HepG2 (cell line): ENCODE results near the gene BID. TPM values are rescaled to one million over a fixed set of nuclear protein-coding genes. Genes with fewer than 3 reads are reported as not detected.

Source experiments
- ARID2 ChIP-seq: sonication (generic); formaldehyde crosslinking; IDR thresholded peaks from 2 replicates; pipeline ENCODE4 v1.8.1; 2022; ENCODE audit warnings: mild to moderate bottlenecking, missing genetic modification reagents, borderline replicate concordance
- CBX2 ChIP-seq, 2 experiments: fragments of 200-600 bp in 1 of 2; sonication (generic); formaldehyde crosslinking in 1 of 2; IDR thresholded peaks; 2 replicates each; pipeline versions ENCODE4 v1.7.0 to v1.8.1; 2018 to 2022; ENCODE audit warnings: low read depth in 2 of 2, low read length in 1 of 2, mild to moderate bottlenecking in 1 of 2, missing genetic modification reagents in 1 of 2
- GATA4 ChIP-seq: sonication (generic); IDR thresholded peaks from 2 replicates; pipeline ENCODE4 v1.6.1; 2016; ENCODE audit warnings: antibody characterized with exemption, low read depth, borderline replicate concordance
- KLF11 ChIP-seq: IDR thresholded peaks from 2 replicates; pipeline ENCODE4 v1.6.1; 2016; ENCODE audit warnings: missing compliant biosample characterization
- NFE2 ChIP-seq: sonication (generic); formaldehyde crosslinking; IDR thresholded peaks from 2 replicates; pipeline ENCODE4 v1.4.0; 2020; ENCODE audit warnings: missing genetic modification reagents
- NR2F1 ChIP-seq, 2 experiments: fragments of 450-650 bp in 1 of 2; formaldehyde crosslinking in 1 of 2; IDR thresholded peaks; 2 replicates each; pipeline versions ENCODE4 v1.5.0 to v1.6.1; 2016 to 2020; ENCODE audit warnings: mild to moderate bottlenecking in 1 of 2, missing compliant biosample characterization in 1 of 2, missing genetic modification reagents in 1 of 2, moderate library complexity in 1 of 2
- PAWR ChIP-seq: sonication (generic); formaldehyde crosslinking; IDR thresholded peaks from 2 replicates; pipeline ENCODE4 v1.4.0; 2020; ENCODE audit warnings: missing genetic modification reagents, mild to moderate bottlenecking, borderline replicate concordance
- POLR2A ChIP-seq, 2 experiments: IDR thresholded peaks; 2 replicates each; pipeline ENCODE4 v1.6.1; 2011; ENCODE audit warnings: low read depth in 2 of 2, low read length in 2 of 2, mild to moderate bottlenecking in 1 of 2, moderate library complexity in 1 of 2; ENCODE audit not compliant: insufficient read depth in 1 of 2
- SMC3 ChIP-seq: IDR thresholded peaks from 2 replicates; pipeline ENCODE4 v1.6.1; 2011; ENCODE audit warnings: low read length, improper control_type of control experiment
- STAG1 ChIP-seq: sonication (generic); formaldehyde crosslinking; IDR thresholded peaks from 2 replicates; pipeline ENCODE4 v1.4.0; 2020; ENCODE audit warnings: missing genetic modification reagents
- ZMAT3 ChIP-seq: sonication (generic); formaldehyde crosslinking; conservative IDR thresholded peaks from 2 replicates; pipeline ENCODE4 v1.7.0; 2021; ENCODE audit warnings: missing genetic modification reagents
- ZNF234 ChIP-seq: sonication (generic); formaldehyde crosslinking; conservative IDR thresholded peaks from 2 replicates; pipeline ENCODE4 v1.5.1; 2020; ENCODE audit warnings: mild to moderate bottlenecking, missing genetic modification reagents
- ZNF441 ChIP-seq: sonication (generic); formaldehyde crosslinking; IDR thresholded peaks from 2 replicates; pipeline ENCODE4 v1.7.0; 2021; ENCODE audit warnings: missing genetic modification reagents, borderline replicate concordance
- ZNF549 ChIP-seq: sonication (generic); formaldehyde crosslinking; IDR thresholded peaks from 2 replicates; pipeline ENCODE4 v1.5.0; 2020; ENCODE audit warnings: missing genetic modification reagents
- ZNF607 ChIP-seq: sonication (generic); formaldehyde crosslinking; IDR thresholded peaks from 2 replicates; pipeline ENCODE4 v1.5.1; 2020; ENCODE audit warnings: missing genetic modification reagents, mild to moderate bottlenecking, borderline replicate concordance
- ZNF644 ChIP-seq: IDR thresholded peaks from 2 replicates; pipeline ENCODE4 v1.6.1; 2016; ENCODE audit warnings: low read depth
- ZNF780A ChIP-seq: sonication (generic); formaldehyde crosslinking; IDR thresholded peaks from 2 replicates; pipeline ENCODE4 v1.8.0; 2022; ENCODE audit warnings: mild to moderate bottlenecking, missing genetic modification reagents, moderate library complexity
- ZSCAN25 ChIP-seq: sonication (generic); formaldehyde crosslinking; IDR thresholded peaks from 2 replicates; pipeline ENCODE4 v1.8.0; 2022; ENCODE audit warnings: mild to moderate bottlenecking, missing genetic modification reagents
- polyA plus RNA-seq, 8 experiments: library from polyadenylated mRNA; depleted of rRNA in 3 of 8; stranded (reverse) in 7 of 8; unstranded in 1 of 8; fragments of >200 nt; fragmentation: Illumina TruSeq in 4 of 8; extraction: Trizol in 4 of 8; gene quantifications; 2 replicates each; pipeline versions ENCODE4 v1.2.1 to v1.2.3, GENCODE V29; 2011 to 2016; ENCODE audit warnings: low read depth in 4 of 8, missing spikeins in 1 of 8, mixed read lengths in 1 of 8; ENCODE audit not compliant: insufficient read depth in 1 of 8
- total RNA-seq, 5 experiments: library from RNA; depleted of rRNA; stranded (reverse); fragments of >200 nt; fragmentation: Illumina TruSeq; extraction: Trizol; gene quantifications; 2 replicates each; pipeline ENCODE4 v1.2.3, GENCODE V29; 2016; ENCODE audit warnings: low read depth in 1 of 5
- TF ChIP-seq, protein P1 (sequence below): sonication (generic); formaldehyde crosslinking; conservative IDR thresholded peaks from 2 replicates; pipeline ENCODE4 v1.8.0; 2022; ENCODE audit warnings: mild to moderate bottlenecking, moderate library complexity, missing genetic modification reagents
- TF ChIP-seq, protein P2 (sequence below): sonication (generic); formaldehyde crosslinking; IDR thresholded peaks from 2 replicates; pipeline ENCODE4 v1.5.0; 2020; ENCODE audit warnings: missing genetic modification reagents
- TF ChIP-seq, protein P3 (sequence below): sonication (generic); formaldehyde crosslinking; IDR thresholded peaks from 2 replicates; pipeline ENCODE4 v1.8.0; 2023; ENCODE audit warnings: mild to moderate bottlenecking, missing genetic modification reagents
- TF ChIP-seq, protein P4 (sequence below): sonication (generic); formaldehyde crosslinking; conservative IDR thresholded peaks from 2 replicates; pipeline ENCODE4 v1.4.0; 2020; ENCODE audit warnings: missing genetic modification reagents
- TF ChIP-seq, protein P5 (sequence below): sonication (generic); formaldehyde crosslinking; IDR thresholded peaks from 2 replicates; pipeline ENCODE4 v1.5.0; 2020; ENCODE audit warnings: mild to moderate bottlenecking, low read depth, missing genetic modification reagents, borderline replicate concordance

The BID gene
- total and polyA plus RNA-seq, 2 of the 13 experiments (the other 11 are each of a cell fraction or from before 2014, with no cell fraction given), result 35.3 to 51.7 TPM

DNA sequence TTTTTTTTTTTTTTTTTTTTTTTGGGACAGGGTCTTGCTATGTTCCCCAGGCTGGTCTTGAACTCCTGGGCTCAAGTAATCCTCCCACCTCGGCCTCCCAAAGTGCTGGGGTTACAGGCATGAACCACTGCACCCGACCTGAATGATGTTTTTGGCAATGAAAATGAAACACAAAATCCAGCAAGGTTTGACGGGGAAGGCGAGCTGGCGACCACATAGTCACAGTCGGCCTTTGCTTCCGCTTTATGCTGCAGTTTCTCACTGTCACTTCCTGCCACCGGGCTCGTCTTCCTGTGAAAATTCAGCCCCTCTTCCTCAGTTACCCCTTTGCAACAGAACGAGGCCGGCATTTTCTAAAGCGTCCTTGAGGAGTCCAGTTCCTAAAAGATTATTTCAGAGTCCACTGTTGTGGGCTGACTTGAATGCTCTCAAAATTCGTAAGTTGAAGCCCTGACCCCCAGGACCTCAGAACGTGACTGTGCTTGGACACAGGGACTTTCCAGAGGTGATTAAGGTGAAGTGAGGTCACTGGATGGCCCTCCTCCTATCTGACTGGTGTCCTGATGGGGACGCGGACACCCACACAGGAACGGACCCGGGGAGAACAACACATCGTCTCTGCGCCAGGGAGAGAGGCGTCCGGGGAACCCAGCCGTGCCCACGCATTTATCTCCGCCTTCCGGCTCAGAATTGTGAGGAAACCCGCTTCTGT is 2.9 kb upstream of the BID start (continued):
- TF ChIP-seq, protein P1, sequence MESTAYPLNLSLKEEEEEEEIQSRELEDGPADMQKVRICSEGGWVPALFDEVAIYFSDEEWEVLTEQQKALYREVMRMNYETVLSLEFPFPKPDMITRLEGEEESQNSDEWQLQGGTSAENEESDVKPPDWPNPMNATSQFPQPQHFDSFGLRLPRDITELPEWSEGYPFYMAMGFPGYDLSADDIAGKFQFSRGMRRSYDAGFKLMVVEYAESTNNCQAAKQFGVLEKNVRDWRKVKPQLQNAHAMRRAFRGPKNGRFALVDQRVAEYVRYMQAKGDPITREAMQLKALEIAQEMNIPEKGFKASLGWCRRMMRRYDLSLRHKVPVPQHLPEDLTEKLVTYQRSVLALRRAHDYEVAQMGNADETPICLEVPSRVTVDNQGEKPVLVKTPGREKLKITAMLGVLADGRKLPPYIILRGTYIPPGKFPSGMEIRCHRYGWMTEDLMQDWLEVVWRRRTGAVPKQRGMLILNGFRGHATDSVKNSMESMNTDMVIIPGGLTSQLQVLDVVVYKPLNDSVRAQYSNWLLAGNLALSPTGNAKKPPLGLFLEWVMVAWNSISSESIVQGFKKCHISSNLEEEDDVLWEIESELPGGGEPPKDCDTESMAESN, result peak; percentile 55; the same call in 1 of the 2 replicates
- TF ChIP-seq STAG1 (CRISPR knock-in tag), result no peak
- no peak for TF ChIP-seq ZNF607
- no peak for TF ChIP-seq CBX2 (IDR thresholded peaks at IDR 0.05; ENCODE audit: low read depth, low read length)
- TF ChIP-seq CBX2 (CRISPR knock-in tag; IDR thresholded peaks at IDR 0.05; ENCODE audit: low read depth), result no peak
- TF ChIP-seq POLR2A (IDR thresholded peaks at IDR 0.05; ENCODE audit: insufficient read depth in 1 of 2, low read depth in 2 of 2, low read length in 2 of 2), result peak; percentile 76 to 77
- TF ChIP-seq ZMAT3 (CRISPR knock-in tag), result no peak; the same call in 1 of the 2 replicates
- TF ChIP-seq ZNF441 (CRISPR knock-in tag), result no peak
- TF ChIP-seq ARID2 (CRISPR knock-in tag), result no peak
- TF ChIP-seq, protein P2, sequence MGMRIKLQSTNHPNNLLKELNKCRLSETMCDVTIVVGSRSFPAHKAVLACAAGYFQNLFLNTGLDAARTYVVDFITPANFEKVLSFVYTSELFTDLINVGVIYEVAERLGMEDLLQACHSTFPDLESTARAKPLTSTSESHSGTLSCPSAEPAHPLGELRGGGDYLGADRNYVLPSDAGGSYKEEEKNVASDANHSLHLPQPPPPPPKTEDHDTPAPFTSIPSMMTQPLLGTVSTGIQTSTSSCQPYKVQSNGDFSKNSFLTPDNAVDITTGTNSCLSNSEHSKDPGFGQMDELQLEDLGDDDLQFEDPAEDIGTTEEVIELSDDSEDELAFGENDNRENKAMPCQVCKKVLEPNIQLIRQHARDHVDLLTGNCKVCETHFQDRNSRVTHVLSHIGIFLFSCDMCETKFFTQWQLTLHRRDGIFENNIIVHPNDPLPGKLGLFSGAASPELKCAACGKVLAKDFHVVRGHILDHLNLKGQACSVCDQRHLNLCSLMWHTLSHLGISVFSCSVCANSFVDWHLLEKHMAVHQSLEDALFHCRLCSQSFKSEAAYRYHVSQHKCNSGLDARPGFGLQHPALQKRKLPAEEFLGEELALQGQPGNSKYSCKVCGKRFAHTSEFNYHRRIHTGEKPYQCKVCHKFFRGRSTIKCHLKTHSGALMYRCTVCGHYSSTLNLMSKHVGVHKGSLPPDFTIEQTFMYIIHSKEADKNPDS (CRISPR knock-in tag), result no peak
- peak; percentile 38; the same call in 1 of the 2 replicates for TF ChIP-seq ZSCAN25
- TF ChIP-seq PAWR, result no peak
- no peak for TF ChIP-seq SMC3
- no peak for TF ChIP-seq GATA4
- TF ChIP-seq KLF11 (CRISPR knock-in tag), result no peak
- peak; percentile 71 to 94 for TF ChIP-seq NR2F1 (CRISPR knock-in tag; IDR thresholded peaks at IDR 0.05)
- TF ChIP-seq ZNF780A, result no peak
- TF ChIP-seq NFE2 (CRISPR knock-in tag), result no peak
- TF ChIP-seq, protein P3, sequence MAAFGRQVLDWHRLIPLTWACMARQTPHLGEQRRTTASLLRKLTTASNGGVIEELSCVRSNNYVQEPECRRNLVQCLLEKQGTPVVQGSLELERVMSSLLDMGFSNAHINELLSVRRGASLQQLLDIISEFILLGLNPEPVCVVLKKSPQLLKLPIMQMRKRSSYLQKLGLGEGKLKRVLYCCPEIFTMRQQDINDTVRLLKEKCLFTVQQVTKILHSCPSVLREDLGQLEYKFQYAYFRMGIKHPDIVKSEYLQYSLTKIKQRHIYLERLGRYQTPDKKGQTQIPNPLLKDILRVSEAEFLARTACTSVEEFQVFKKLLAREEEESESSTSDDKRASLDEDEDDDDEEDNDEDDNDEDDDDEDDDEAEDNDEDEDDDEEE (CRISPR knock-in tag), result no peak
- TF ChIP-seq ZNF549 (CRISPR knock-in tag), result no peak
- TF ChIP-seq, protein P4, sequence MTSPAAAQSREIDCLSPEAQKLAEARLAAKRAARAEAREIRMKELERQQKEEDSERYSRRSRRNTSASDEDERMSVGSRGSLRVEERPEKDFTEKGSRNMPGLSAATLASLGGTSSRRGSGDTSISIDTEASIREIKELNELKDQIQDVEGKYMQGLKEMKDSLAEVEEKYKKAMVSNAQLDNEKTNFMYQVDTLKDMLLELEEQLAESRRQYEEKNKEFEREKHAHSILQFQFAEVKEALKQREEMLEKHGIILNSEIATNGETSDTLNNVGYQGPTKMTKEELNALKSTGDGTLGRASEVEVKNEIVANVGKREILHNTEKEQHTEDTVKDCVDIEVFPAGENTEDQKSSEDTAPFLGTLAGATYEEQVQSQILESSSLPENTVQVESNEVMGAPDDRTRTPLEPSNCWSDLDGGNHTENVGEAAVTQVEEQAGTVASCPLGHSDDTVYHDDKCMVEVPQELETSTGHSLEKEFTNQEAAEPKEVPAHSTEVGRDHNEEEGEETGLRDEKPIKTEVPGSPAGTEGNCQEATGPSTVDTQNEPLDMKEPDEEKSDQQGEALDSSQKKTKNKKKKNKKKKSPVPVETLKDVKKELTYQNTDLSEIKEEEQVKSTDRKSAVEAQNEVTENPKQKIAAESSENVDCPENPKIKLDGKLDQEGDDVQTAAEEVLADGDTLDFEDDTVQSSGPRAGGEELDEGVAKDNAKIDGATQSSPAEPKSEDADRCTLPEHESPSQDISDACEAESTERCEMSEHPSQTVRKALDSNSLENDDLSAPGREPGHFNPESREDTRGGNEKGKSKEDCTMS (CRISPR knock-in tag), result no peak
- TF ChIP-seq, protein P5, sequence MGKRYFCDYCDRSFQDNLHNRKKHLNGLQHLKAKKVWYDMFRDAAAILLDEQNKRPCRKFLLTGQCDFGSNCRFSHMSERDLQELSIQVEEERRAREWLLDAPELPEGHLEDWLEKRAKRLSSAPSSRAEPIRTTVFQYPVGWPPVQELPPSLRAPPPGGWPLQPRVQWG, result no peak
- no peak for TF ChIP-seq ZNF644
- no peak for TF ChIP-seq ZNF234 (CRISPR knock-in tag)
